HCT116 (cell line): ENCODE measurements around the gene AMBP. TPM values are rescaled to one million over a fixed set of nuclear protein-coding genes. Genes with fewer than 3 reads are reported as not detected.

Experiments
- ATAC-seq: fragments of 200-7000 bp; cut with Tn5 transposase; 2 replicates; pipeline ENCODE4 v1.9.1; 2020; ENCODE audit warnings: mild to moderate bottlenecking, moderate library complexity
- BruUV-seq: library from RNA; stranded (reverse); fragments of 400-500 nt; replicated peaks from 2 replicates; lab custom pipeline; 2021; lab: Mats Ljungman, UMichigan
- CTCF ChIA-PET: fragments of 300-600 bp; sonication (Branson Sonifier 250); formaldehyde crosslinking; loops from one replicate; lab custom pipeline; 2021; ENCODE audit warnings: antibody characterized with exemption; lab: Charles Lee
- POLR2A ChIA-PET: fragments of 300-600, 350-600 bp; sonication (Branson Sonifier 250); formaldehyde crosslinking; loops from one replicate; lab custom pipeline; 2021; ENCODE audit warnings: antibody characterized with exemption; lab: Charles Lee
- RAD21 ChIA-PET, 2 experiments: fragments of 300-600 bp; sonication (Branson Sonifier 250); formaldehyde crosslinking; loops; one replicate each; lab custom pipeline; 2023; ENCODE audit warnings: low total read pairs in 2 of 2; ENCODE audit not compliant: uncharacterized antibody in 2 of 2, unreplicated experiment in 2 of 2, low non-redundant PET in 1 of 2; lab: Charles Lee
- DNase-seq: peaks from one replicate; pipeline ENCODE4 v3.0.0-alpha.2; 2010; ENCODE audit warnings: low read depth, low spot score
- H2AFZ ChIP-seq: fragments of 200-600 bp; shearing (Covaris generic), sonication (generic); 2 replicates; pipeline ENCODE4 v1.6.1; 2017; ENCODE audit warnings: low read depth, mixed run types, mixed read lengths, antibody characterized with exemption, low read length; ENCODE audit not compliant: poor library complexity, severe bottlenecking
- H3K27ac ChIP-seq: 2 replicates; pipeline ENCODE4 v1.5.1; 2012; ENCODE audit warnings: low read depth, low read length
- H3K27me3 ChIP-seq: fragments of 200-600 bp; sonication (generic); 2 replicates; pipeline ENCODE4 v1.6.1; 2016; ENCODE audit warnings: mixed run types, low read length, mixed read lengths; ENCODE audit not compliant: insufficient read depth
- H3K36me3 ChIP-seq, 2 experiments: fragments of 200-500 bp in 1 of 2; fragments of 200-600 bp in 1 of 2; sonication (Bioruptor generic) in 1 of 2; sonication (generic) in 1 of 2; 2 replicates each; pipeline versions ENCODE4 v1.5.1 to v1.6.1; 2014 to 2016; ENCODE audit warnings: low read length in 2 of 2, inconsistent platforms in 1 of 2, mixed read lengths in 1 of 2, mixed run types in 1 of 2; ENCODE audit not compliant: insufficient read depth in 2 of 2, control insufficient read depth in 1 of 2
- H3K4me1 ChIP-seq, 2 experiments: fragments of 200-600 bp in 1 of 2; sonication (generic) in 1 of 2; 2 replicates each; pipeline versions ENCODE4 v1.5.1 to v1.6.1; 2012 to 2017; ENCODE audit warnings: low read length in 2 of 2, inconsistent platforms in 1 of 2, mild to moderate bottlenecking in 1 of 2, mixed read lengths in 1 of 2, mixed run types in 1 of 2, moderate library complexity in 1 of 2; ENCODE audit not compliant: insufficient read depth in 2 of 2, control insufficient read depth in 1 of 2
- H3K4me2 ChIP-seq: fragments of 200-600 bp; sonication (generic); 2 replicates; pipeline ENCODE4 v1.6.1; 2017; ENCODE audit warnings: mixed run types, low read length, mixed read lengths
- H3K4me3 ChIP-seq, 2 experiments: fragments of 200-600 bp in 1 of 2; sonication (generic) in 1 of 2; replicated peaks in 1 of 2; 2 replicates each; pipeline ENCODE4 v1.5.1; 2011 to 2016; ENCODE audit warnings: low read length in 2 of 2, control low read depth in 1 of 2, low read depth in 1 of 2, mild to moderate bottlenecking in 1 of 2, mixed read lengths in 1 of 2, mixed run types in 1 of 2
- H3K79me2 ChIP-seq: fragments of 200-600 bp; sonication (generic); 2 replicates; pipeline ENCODE4 v1.6.1; 2017; ENCODE audit warnings: mild to moderate bottlenecking, mixed run types, low read length, moderate library complexity, mixed read lengths; ENCODE audit not compliant: insufficient read depth
- H3K9ac ChIP-seq: fragments of 200-600 bp; sonication (generic); 2 replicates; pipeline ENCODE4 v1.6.1; 2016; ENCODE audit warnings: low read length, mixed read lengths
- H3K9me2 ChIP-seq: fragments of 200-600 bp; sonication (generic), shearing (Covaris generic); 2 replicates; pipeline ENCODE4 v1.6.1; 2017; ENCODE audit warnings: mixed run types, mild to moderate bottlenecking, moderate library complexity; ENCODE audit not compliant: insufficient read depth
- H3K9me3 ChIP-seq, 2 experiments: fragments of 200-500 bp in 1 of 2; fragments of 200-600 bp in 1 of 2; sonication (Bioruptor generic) in 1 of 2; sonication (generic) in 1 of 2; 2 replicates each; pipeline ENCODE4 v1.6.1; 2014 to 2017; ENCODE audit warnings: low read length in 2 of 2, mixed read lengths in 2 of 2, inconsistent platforms in 1 of 2, low read depth in 1 of 2, mild to moderate bottlenecking in 1 of 2, mixed run types in 1 of 2, moderate library complexity in 1 of 2; ENCODE audit not compliant: control insufficient read depth in 1 of 2, insufficient read depth in 1 of 2
- H4K20me1 ChIP-seq: fragments of 200-600 bp; sonication (generic), shearing (Covaris generic); 2 replicates; pipeline ENCODE4 v1.6.1; 2017; ENCODE audit warnings: mixed run types, mild to moderate bottlenecking, moderate library complexity; ENCODE audit not compliant: insufficient read depth
- ATF3 ChIP-seq: IDR thresholded peaks from 2 replicates; pipeline ENCODE4 v1.6.1; 2012
- CTCF ChIP-seq, 3 experiments: fragments of 200-600 bp in 1 of 3; sonication (generic) in 1 of 3; IDR thresholded peaks in 2 of 3; conservative IDR thresholded peaks in 1 of 3; 2 replicates each; pipeline ENCODE4 v1.5.1; 2012 to 2017; ENCODE audit warnings: low read depth in 2 of 3, low read length in 2 of 3, antibody characterized with exemption in 1 of 3, borderline replicate concordance in 1 of 3, control low read depth in 1 of 3, mild to moderate bottlenecking in 1 of 3, mixed read lengths in 1 of 3, mixed run types in 1 of 3, moderate library complexity in 1 of 3; ENCODE audit not compliant: insufficient read depth in 1 of 3
- EZH2 ChIP-seq: fragments of 200-600 bp; sonication (generic); IDR thresholded peaks from 2 replicates; pipeline ENCODE4 v1.6.1; 2017; ENCODE audit warnings: antibody characterized with exemption, mixed run types
- EZH2phosphoT487 ChIP-seq: fragments of 200-600 bp; IDR thresholded peaks from 2 replicates; pipeline ENCODE4 v1.6.1; 2018; ENCODE audit warnings: antibody characterized with exemption, borderline replicate concordance
- FOSL1 ChIP-seq: IDR thresholded peaks from 2 replicates; pipeline ENCODE4 v1.6.1; 2012; ENCODE audit warnings: low read depth
- JUND ChIP-seq: IDR thresholded peaks from 2 replicates; pipeline ENCODE4 v1.6.1; 2012
- POLR2AphosphoS5 ChIP-seq: IDR thresholded peaks from 2 replicates; pipeline ENCODE4 v1.6.1; 2011; ENCODE audit warnings: mild to moderate bottlenecking, low read depth, low read length, moderate library complexity
- RAD21 ChIP-seq: IDR thresholded peaks from 2 replicates; pipeline ENCODE4 v1.6.1; 2012; ENCODE audit warnings: low read depth, mild to moderate bottlenecking
- REST ChIP-seq: IDR thresholded peaks from 2 replicates; pipeline ENCODE4 v1.6.1; 2012; ENCODE audit warnings: low read depth
- SP1 ChIP-seq: IDR thresholded peaks from 2 replicates; pipeline ENCODE4 v1.6.1; 2012; ENCODE audit warnings: low read depth
- SRF ChIP-seq: IDR thresholded peaks from 2 replicates; pipeline ENCODE4 v1.6.1; 2012; ENCODE audit warnings: low read depth
- ZBTB33 ChIP-seq: IDR thresholded peaks from 2 replicates; pipeline ENCODE4 v1.6.1; 2011; ENCODE audit warnings: mild to moderate bottlenecking, low read length, moderate library complexity; ENCODE audit not compliant: insufficient replicate concordance; ENCODE audit errors: extremely low read depth
- ZFX ChIP-seq: fragments of 450-650 bp; IDR thresholded peaks from 2 replicates; pipeline ENCODE4 v1.6.1; 2017
- intact Hi-C: fragments of 100-400 bp; cut with micrococcal nuclease; formaldehyde crosslinking; loops from 2 replicates; pipeline ENCODE4 v1.10.0; 2022
- total RNA-seq: library from RNA; stranded (reverse); gene quantifications from one replicate; pipeline ENCODE4 v1.2.1, GENCODE V29; 2021; ENCODE audit not compliant: unreplicated experiment

AMBP gene
- total RNA-seq, 1 experiment from 2014 or later: 1.9 TPM

- DNase-seq (no peak), ATAC-seq (no peak)
- Histone ChIP-seq H3K9ac (no peak overlapping the region), H2AFZ (no peak overlapping the region), H3K27me3 (no peaks in the 10 kb centered on the region), H3K36me3 (no peaks in the 10 kb centered on the region), H3K9me2 (no peaks in the 10 kb centered on the region), H4K20me1 (no peaks in the 10 kb centered on the region), H3K9me3 (no peaks in the 10 kb centered on the region), H3K79me2 (no peaks in the 10 kb centered on the region), H3K4me1 (no peaks in the 10 kb centered on the region), H3K4me2 (no peak overlapping the region), H3K4me3 (no peak overlapping the region), H3K27ac (no peak overlapping the region)
- ChIA-PET RAD21 (no interaction called here), POLR2A (no interaction called here), CTCF (no interaction called here)
- no peak for TF ChIP-seq JUND
- no peak for TF ChIP-seq POLR2AphosphoS5
- no peak for TF ChIP-seq ZBTB33
- no peak for TF ChIP-seq ATF3
- TF ChIP-seq CTCF (IDR thresholded peaks at IDR 0.05 in 2 of 3, conservative IDR thresholded peaks at IDR 0.05 in 1 of 3; ENCODE audit: borderline replicate concordance in 1 of 3, insufficient read depth in 1 of 3, low read depth in 2 of 3, low read length in 2 of 3): no peak
- no peak for TF ChIP-seq SRF
- TF ChIP-seq SP1: no peak
- no peak for TF ChIP-seq FOSL1
- no peak for TF ChIP-seq EZH2phosphoT487
- TF ChIP-seq ZFX: no peak
- no peak for TF ChIP-seq RAD21
- no peak for TF ChIP-seq REST
- no peak for TF ChIP-seq EZH2
- intact Hi-C loops: no loop called here
- no TSS peak for BruUV-seq
These were observed 23.9 kb downstream of the AMBP start for GRCh38 chr9:114054191-114054690.
